KOPT-K1 (cell line): Measurements from ENCODE around the gene OAS1.

Source experiments
- H3K27ac ChIP-seq: fragments of 200-600 bp; sonication (generic); 2 replicates; pipeline ENCODE4 v1.5.1; 2016; ENCODE audit warnings: antibody characterized with exemption, mild to moderate bottlenecking, low read depth, low read length; ENCODE audit not compliant: poor library complexity, severe bottlenecking
- H3K36me3 ChIP-seq: fragments of 200-600 bp; sonication (generic); 2 replicates; pipeline ENCODE4 v1.5.1; 2017; ENCODE audit warnings: antibody characterized with exemption, mild to moderate bottlenecking, low read length, moderate library complexity; ENCODE audit not compliant: insufficient read depth
- H3K9me3 ChIP-seq: fragments of 200-600 bp; sonication (generic); 2 replicates; pipeline ENCODE4 v1.5.1; 2017; ENCODE audit warnings: antibody characterized with exemption, low read length, mild to moderate bottlenecking; ENCODE audit not compliant: insufficient read depth, poor library complexity, severe bottlenecking

The OAS1 gene

GRCh38 chr12:112885236-112885635 is 21.5 kb upstream of the OAS1 start:
- Histone ChIP-seq H3K36me3 (no peaks in the 10 kb centered on the region), H3K9me3 (peaks cover 15% of the 10 kb centered on the region), H3K27ac (no peak overlapping the region)

GRCh38 chr12:112887550-112887949 is 19.2 kb upstream of the OAS1 start:
- Histone ChIP-seq H3K36me3 (no peaks in the 10 kb centered on the region), H3K27ac (no peak overlapping the region), H3K9me3 (peaks cover 15% of the 10 kb centered on the region)

- Histone ChIP-seq H3K36me3 (no peaks in the 10 kb centered on the region), H3K27ac (no peak overlapping the region), H3K9me3 (peaks cover 2% of the 10 kb centered on the region)
Observed at GRCh38 chr12:112891093-112892024, 15.4 kb upstream of the OAS1 start.

- Histone ChIP-seq H3K9me3 (no peaks in the 10 kb centered on the region), H3K27ac (no peak overlapping the region), H3K36me3 (no peaks in the 10 kb centered on the region)
Observed at GRCh38 chr12:112892856-112893255, 13.9 kb upstream of the OAS1 start.

GRCh38 chr12:112894128-112894527 is 12.6 kb upstream of the OAS1 start:
- Histone ChIP-seq H3K27ac (no peak overlapping the region), H3K36me3 (no peaks in the 10 kb centered on the region), H3K9me3 (no peaks in the 10 kb centered on the region)

GRCh38 chr12:112898380-112898779 is 8.4 kb upstream of the OAS1 start:
- Histone ChIP-seq H3K27ac (no peak overlapping the region), H3K36me3 (no peaks in the 10 kb centered on the region)

GRCh38 chr12:112900298-112901145 is 6.2 kb upstream of the OAS1 start:
- H3K36me3 ChIP-seq: no peaks in the 10 kb centered on the region
- no peaks in the 10 kb centered on the region for H3K9me3 ChIP-seq
- H3K27ac ChIP-seq: no peak overlapping the region

More at GRCh38 chr12:112898380-112898779, 8.4 kb upstream of the OAS1 start:
- no peaks in the 10 kb centered on the region for H3K9me3 ChIP-seq

- Histone ChIP-seq H3K36me3 (no peaks in the 10 kb centered on the region), H3K27ac (no peak overlapping the region), H3K9me3 (no peaks in the 10 kb centered on the region)
Observed at GRCh38 chr12:112901271-112901670, 5.5 kb upstream of the OAS1 start.

- H3K9me3 ChIP-seq: no peaks in the 10 kb centered on the region
- no peaks in the 10 kb centered on the region for H3K36me3 ChIP-seq
- no peak overlapping the region for H3K27ac ChIP-seq
Observed at GRCh38 chr12:112904571-112904970, 2.2 kb upstream of the OAS1 start.

GRCh38 chr12:112905451-112906089 is 1.2 kb upstream of the OAS1 start:
- Histone ChIP-seq H3K9me3 (no peaks in the 10 kb centered on the region), H3K36me3 (no peaks in the 10 kb centered on the region), H3K27ac (no peak overlapping the region)

GRCh38 chr12:112907415-112908157 is 824 bp downstream of the OAS1 start:
- H3K9me3 ChIP-seq: peaks cover 8% of the 10 kb centered on the region
- H3K27ac ChIP-seq: peak overlapping the region; percentile 46
- no peaks in the 10 kb centered on the region for H3K36me3 ChIP-seq

GRCh38 chr12:112908548-112908947 is 1.8 kb downstream of the OAS1 start:
- peak overlapping the region; percentile 1 for H3K27ac ChIP-seq
- H3K9me3 ChIP-seq: peaks cover 18% of the 10 kb centered on the region
- H3K36me3 ChIP-seq: no peaks in the 10 kb centered on the region

- H3K27ac ChIP-seq: no peak overlapping the region
- H3K36me3 ChIP-seq: no peaks in the 10 kb centered on the region
- peaks cover 23% of the 10 kb centered on the region for H3K9me3 ChIP-seq
Observed at GRCh38 chr12:112909693-112910092, 2.9 kb downstream of the OAS1 start.

- H3K36me3 ChIP-seq: no peaks in the 10 kb centered on the region
- no peak overlapping the region for H3K27ac ChIP-seq
- H3K9me3 ChIP-seq: peaks cover 23% of the 10 kb centered on the region
Observed at GRCh38 chr12:112913038-112913688, 6.4 kb downstream of the OAS1 start.
